K562 (cell line): ENCODE measurements around the gene DRC1. TPM values are rescaled to one million over a fixed set of nuclear protein-coding genes. Genes with fewer than 3 reads are reported as not detected.

ENCODE experiments used
- ATAC-seq: fragments of 200-7000 bp; cut with Tn5 transposase; 3 replicates; pipeline ENCODE4 v1.9.1; 2020; ENCODE audit warnings: moderate library complexity
- BruUV-seq: library from RNA; stranded (reverse); fragments of 400-500 nt; replicated peaks from 2 replicates; lab custom pipeline; 2021; lab: Mats Ljungman, UMichigan
- CTCF ChIA-PET: fragments of 300-600 bp; formaldehyde crosslinking; extraction: SDS; loops from one replicate; lab custom pipeline; 2021; ENCODE audit warnings: low intra/inter-chr PET ratio; lab: Yijun Ruan, JAX
- POLR2A ChIA-PET: fragments of 300-600, 350-650 bp; sonication (Branson Sonifier 250); formaldehyde crosslinking; extraction: SDS; loops from one replicate; lab custom pipeline; 2021; ENCODE audit warnings: antibody characterized with exemption, inconsistent platforms; lab: Yijun Ruan, JAX
- DNase-seq, 4 experiments: peaks; one replicate each; pipeline versions ENCODE4 v3.0.0 to v3.0.0-alpha.2; 2011 to 2018; ENCODE audit warnings: low spot score in 3 of 4, mixed read lengths in 3 of 4; ENCODE audit errors: extremely low read depth in 1 of 4
- FAIRE-seq: peaks from 2 replicates; lab custom pipeline; 2011; peaks lifted over from hg19 to GRCh38; lab: Jason Lieb, UNC
- H2AFZ ChIP-seq: 2 replicates; pipeline ENCODE4 v1.6.0; 2011; ENCODE audit warnings: low read depth, low read length, control low read depth, inconsistent platforms
- H3K27ac ChIP-seq: fragments of 200-600 bp; 3 replicates; pipeline ENCODE4 v1.8.0; 2011; ENCODE audit warnings: low read depth, mild to moderate bottlenecking, control low read depth, inconsistent platforms, low read length, moderate library complexity, mixed read lengths; ENCODE audit errors: extremely low read depth
- H3K27me3 ChIP-seq, 2 experiments: fragments of 300-600 bp in 1 of 2; 2 replicates in 1 of 2; 3 replicates in 1 of 2; pipeline versions ENCODE4 v1.6.0 to v1.8.0; 2011; ENCODE audit warnings: inconsistent platforms in 2 of 2, low read length in 2 of 2, mild to moderate bottlenecking in 1 of 2, mixed read lengths in 1 of 2, moderate library complexity in 1 of 2; ENCODE audit not compliant: control insufficient read depth in 2 of 2, insufficient read depth in 2 of 2
- H3K36me3 ChIP-seq: fragments of 300-600 bp; 3 replicates; pipeline ENCODE4 v1.8.0; 2011; ENCODE audit warnings: mild to moderate bottlenecking, low read length, inconsistent platforms; ENCODE audit not compliant: control insufficient read depth, insufficient read depth
- H3K4me1 ChIP-seq, 2 experiments: fragments of 200-600 bp in 1 of 2; replicated peaks in 1 of 2; 2 replicates in 1 of 2; 3 replicates in 1 of 2; pipeline versions ENCODE4 v1.5.1 to v1.8.0; 2011; ENCODE audit warnings: inconsistent platforms in 2 of 2, low read length in 2 of 2, mild to moderate bottlenecking in 1 of 2, mixed read lengths in 1 of 2, moderate library complexity in 1 of 2; ENCODE audit not compliant: control insufficient read depth in 2 of 2, insufficient read depth in 2 of 2
- H3K4me2 ChIP-seq: 2 replicates; pipeline ENCODE4 v1.6.1; 2011; ENCODE audit warnings: low read length, control low read depth, inconsistent platforms, mixed read lengths; ENCODE audit not compliant: insufficient read depth
- H3K4me3 ChIP-seq: fragments of 200-600 bp; sonication (generic), shearing (Covaris generic); 2 replicates; pipeline ENCODE4 v1.5.1; 2016; ENCODE audit warnings: control low read depth, inconsistent platforms
- H3K79me2 ChIP-seq: fragments of 200-600 bp; 3 replicates; pipeline ENCODE4 v1.8.0; 2011; ENCODE audit warnings: low read length, inconsistent platforms; ENCODE audit not compliant: control insufficient read depth, insufficient read depth
- H3K9ac ChIP-seq, 2 experiments: 2 replicates each; pipeline versions ENCODE4 v1.6.0 to v1.6.1; 2011; ENCODE audit warnings: low read depth in 2 of 2, low read length in 2 of 2, control low read depth in 1 of 2, inconsistent platforms in 1 of 2, mild to moderate bottlenecking in 1 of 2, mixed read lengths in 1 of 2; ENCODE audit not compliant: insufficient read depth in 1 of 2
- H3K9me1 ChIP-seq: one replicate; pipeline ENCODE4 v1.6.0; 2011; ENCODE audit warnings: inconsistent platforms, mild to moderate bottlenecking, low read length, moderate library complexity; ENCODE audit not compliant: control insufficient read depth, insufficient read depth
- H3K9me3 ChIP-seq: replicated peaks from 2 replicates; pipeline ENCODE4 v1.5.1; 2011; ENCODE audit warnings: low read depth, low read length, inconsistent platforms; ENCODE audit not compliant: control insufficient read depth, insufficient read depth
- H4K20me1 ChIP-seq: replicated peaks from 2 replicates; pipeline ENCODE4 v1.6.1; 2011; ENCODE audit warnings: low read length, inconsistent platforms, mixed read lengths; ENCODE audit not compliant: control insufficient read depth, insufficient read depth
- CBFB ChIP-seq: sonication (generic); formaldehyde crosslinking; IDR thresholded peaks from 2 replicates; pipeline ENCODE4 v1.4.0; 2020; ENCODE audit warnings: mild to moderate bottlenecking, missing genetic modification reagents
- CTCF ChIP-seq, 3 experiments: IDR thresholded peaks in 2 of 3; conservative IDR thresholded peaks in 1 of 3; 2 replicates each; pipeline ENCODE4 v1.5.1; 2011 to 2012; ENCODE audit warnings: low read length in 3 of 3, mild to moderate bottlenecking in 3 of 3, control low read depth in 2 of 3, improper control_type of control experiment in 1 of 3, inconsistent platforms in 1 of 3, low read depth in 1 of 3, mixed read lengths in 1 of 3, moderate library complexity in 1 of 3; ENCODE audit not compliant: insufficient read depth in 2 of 3
- FOXA1 ChIP-seq: fragments of 450-650 bp; IDR thresholded peaks from 2 replicates; pipeline ENCODE4 v1.6.1; 2016; ENCODE audit warnings: mild to moderate bottlenecking, borderline replicate concordance
- GABPB1 ChIP-seq: sonication (generic); formaldehyde crosslinking; IDR thresholded peaks from 2 replicates; pipeline ENCODE4 v1.8.0; 2022; ENCODE audit warnings: mild to moderate bottlenecking, missing genetic modification reagents
- HIVEP1 ChIP-seq: fragments of 250-450 bp; sonication (Bioruptor Pico); IDR thresholded peaks from 2 replicates; pipeline ENCODE4 v1.4.0; 2020; ENCODE audit warnings: mild to moderate bottlenecking
- KAT8 ChIP-seq: fragments of 450-650 bp; IDR thresholded peaks from 2 replicates; pipeline ENCODE4 v1.6.1; 2016; ENCODE audit warnings: low read depth, mild to moderate bottlenecking
- RAD21 ChIP-seq, 2 experiments: fragments of 250-450 bp in 1 of 2; fragments of 450-650 bp in 1 of 2; sonication (Bioruptor Pico) in 1 of 2; formaldehyde crosslinking in 1 of 2; IDR thresholded peaks in 1 of 2; conservative IDR thresholded peaks in 1 of 2; 2 replicates each; pipeline versions ENCODE4 v1.4.0 to v1.8.0; 2020 to 2022; ENCODE audit warnings: mild to moderate bottlenecking in 2 of 2, moderate library complexity in 1 of 2
- SOX6 ChIP-seq: fragments of 450-650 bp; IDR thresholded peaks from 2 replicates; pipeline ENCODE4 v1.6.1; 2014; ENCODE audit warnings: mild to moderate bottlenecking
- SRF ChIP-seq, 2 experiments: fragments of 250-450, 450-650 bp in 1 of 2; sonication (Bioruptor Pico) in 1 of 2; sonication (generic) in 1 of 2; formaldehyde crosslinking; IDR thresholded peaks; 2 replicates each; pipeline versions ENCODE4 v1.5.0 to v1.5.1; 2020 to 2022; ENCODE audit warnings: mild to moderate bottlenecking in 1 of 2, missing genetic modification reagents in 1 of 2
- YY1 ChIP-seq, 3 experiments: IDR thresholded peaks; 2 replicates each; pipeline ENCODE4 v1.6.1; 2011; ENCODE audit warnings: low read length in 2 of 3, mild to moderate bottlenecking in 2 of 3, moderate library complexity in 2 of 3, borderline replicate concordance in 1 of 3, control low read depth in 1 of 3, low read depth in 1 of 3; ENCODE audit not compliant: insufficient read depth in 3 of 3, insufficient replicate concordance in 2 of 3, control insufficient read depth in 1 of 3, insufficient read length in 1 of 3; ENCODE audit errors: extremely low read depth in 1 of 3
- ZBTB33 ChIP-seq: sonication (generic); formaldehyde crosslinking; IDR thresholded peaks from 2 replicates; pipeline ENCODE4 v1.8.1; 2023; ENCODE audit warnings: mild to moderate bottlenecking, missing genetic modification reagents
- WGBS: fragments of 100-300 bp; shearing (Covaris generic); methylation state at CpG from one replicate; pipeline ENCODE4 v1.1.6; 2016; ENCODE audit warnings: low coverage, mixed read lengths; ENCODE audit not compliant: insufficient coverage; ENCODE audit errors: missing lambda C conversion rate; 5-methylcytosine and 5-hydroxymethylcytosine counted together
- in situ Hi-C: fragments of 300-500 bp; cut with MboI; formaldehyde crosslinking; loops from 4 replicates; pipeline ENCODE4 v1.15.0; 2018; ENCODE audit warnings: inconsistent platforms, mixed read lengths
- intact Hi-C: fragments of 100-400 bp; cut with micrococcal nuclease; formaldehyde crosslinking; loops from 2 replicates; pipeline ENCODE4 v1.14.2; 2022
- polyA plus RNA-seq, 8 experiments: library from polyadenylated mRNA; depleted of rRNA in 4 of 8; stranded (reverse) in 5 of 8; unstranded in 3 of 8; fragments of >200 nt; fragmentation: Nextera tagmentation in 2 of 8; fragmentation: Illumina TruSeq in 1 of 8; extraction: Ambion mirVana in 2 of 8; extraction: Trizol in 1 of 8; gene quantifications; 2 replicates each; pipeline versions ENCODE4 v1.2.1 to v1.2.3, GENCODE V29; 2011 to 2014; ENCODE audit warnings: inconsistent platforms in 1 of 8, missing spikeins in 1 of 8
- total RNA-seq, 7 experiments: library from RNA; depleted of rRNA in 6 of 7; stranded (reverse); fragments of >200 nt in 6 of 7; fragmentation: Illumina TruSeq in 2 of 7; extraction: Trizol in 2 of 7; gene quantifications; 2 replicates each; pipeline versions ENCODE4 v1.2.1 to v1.2.3, GENCODE V29; 2011 to 2021; ENCODE audit warnings: low replicate concordance in 1 of 7

DRC1 gene
- total and polyA plus RNA-seq, 9 of the 15 experiments (the other 6 are each of a cell fraction or from before 2014, with no cell fraction given), result 0.07 to 0.10 TPM; not detected in 7

- WGBS, result 49% methylated on average over 4 of the region's 4 CpGs
- Histone ChIP-seq H2AFZ (no peak overlapping the region), H3K36me3 (peaks cover 39% of the 10 kb centered on the region), H3K4me3 (no peak overlapping the region), H4K20me1 (no peaks in the 10 kb centered on the region), H3K9me3 (no peaks in the 10 kb centered on the region), H3K27ac (no peak overlapping the region), H3K27me3 (no peaks in the 10 kb centered on the region), H3K9me1 (no peaks in the 10 kb centered on the region), H3K4me2 (no peak overlapping the region), H3K79me2 (no peaks in the 10 kb centered on the region), H3K4me1 (peaks cover 6 to 24% of the 10 kb centered on the region in 2 experiments; a peak in 4 of 5 replicates), H3K9ac (no peak overlapping the region)
- TF ChIP-seq SOX6 (no peak), HIVEP1 (CRISPR knock-in tag) (no peak), KAT8 (no peak), SRF (CRISPR knock-in tag; IDR thresholded peaks at IDR 0.05) (peak in 1 of 2 experiments; percentile 29; a peak in 1 of 4 replicates), RAD21 (CRISPR knock-in tag; conservative IDR thresholded peaks at IDR 0.05 in 1 of 2, IDR thresholded peaks at IDR 0.05 in 1 of 2) (peak in 1 of 2 experiments; percentile 23; a peak in 2 of 4 replicates), YY1 (IDR thresholded peaks at IDR 0.05; ENCODE audit: borderline replicate concordance in 1 of 3, control insufficient read depth in 1 of 3, extremely low read depth in 1 of 3, insufficient read depth in 3 of 3, insufficient read length in 1 of 3, insufficient replicate concordance in 2 of 3, low read depth in 1 of 3, low read length in 2 of 3) (peak in 1 of 3 experiments; percentile 59), CBFB (CRISPR knock-in tag) (no peak), ZBTB33 (CRISPR knock-in tag) (no peak), CTCF (IDR thresholded peaks at IDR 0.05 in 2 of 3, conservative IDR thresholded peaks at IDR 0.05 in 1 of 3; ENCODE audit: insufficient read depth in 2 of 3, low read depth in 1 of 3, low read length in 3 of 3) (peak; percentile 22 to 37 (median 35); a peak in 3 of 6 replicates), FOXA1 (no peak), GABPB1 (CRISPR knock-in tag) (0 out of 2 replicates have a peak, but pooled peaks have one; percentile 25)
- peak in 1 of 4 experiments; percentile 37 for DNase-seq
- ChIA-PET CTCF (interaction anchor here (0.5 kb wide), 1 partner anchor 36 kb away, joined by 3 read pairs; no protein-coding TSS in a partner anchor), POLR2A (interaction anchor here (1.0 to 4.0 kb wide), 6 partner anchors 9 to 36 kb away, joined by 3 to 16 read pairs (median 5); no protein-coding TSS in a partner anchor)
- in situ Hi-C loops, result no loop called here
- intact Hi-C loops, result loop anchor here (5.0 kb wide), 1 partner anchor 67 kb away; no protein-coding TSS in a partner anchor
- no TSS peak for BruUV-seq
- ATAC-seq, result peak; percentile 70
- FAIRE-seq, result no peak
Observed at GRCh38 chr2:26395394-26395793, 6.3 kb upstream of the DRC1 start.
